Fibroblast of mammary gland (primary cell): ENCODE data around the gene TIRAP.

Source experiments
- DNase-seq: peaks from one replicate; pipeline ENCODE4 v3.0.0-alpha.2; 2010; ENCODE audit warnings: low read depth
- H3K4me3 ChIP-seq: 2 replicates; pipeline ENCODE4 v1.5.1; 2011; ENCODE audit warnings: low read depth, mild to moderate bottlenecking, low read length, moderate library complexity; ENCODE audit not compliant: control insufficient read depth
- TF ChIP-seq, protein P1 (sequence below): conservative IDR thresholded peaks from 2 replicates; pipeline ENCODE4 v1.5.1; 2011; ENCODE audit warnings: low read depth, low read length, inconsistent platforms; ENCODE audit not compliant: control insufficient read depth, insufficient read depth

TIRAP gene

DNA sequence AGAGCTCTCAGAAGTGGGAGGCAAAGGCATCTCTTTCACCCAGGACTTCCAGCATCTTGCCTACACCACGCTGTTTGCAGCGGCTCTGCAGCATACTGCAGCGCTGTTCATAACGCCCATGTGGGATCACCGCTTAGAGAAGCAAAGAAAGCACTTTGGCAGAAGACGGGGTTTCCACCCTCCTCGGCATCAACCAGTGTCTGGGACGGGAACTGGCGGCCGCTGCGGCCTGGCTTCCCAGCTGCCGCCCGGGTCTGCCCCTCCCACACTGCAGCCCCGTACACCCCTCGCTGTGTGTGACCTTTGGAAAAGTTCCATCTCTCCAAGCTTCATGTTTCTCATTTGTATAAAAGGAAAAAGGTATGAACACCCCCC lies 545 bp upstream of the TIRAP start:
- DNase-seq, result peak; percentile 44
- TF ChIP-seq, protein P1, sequence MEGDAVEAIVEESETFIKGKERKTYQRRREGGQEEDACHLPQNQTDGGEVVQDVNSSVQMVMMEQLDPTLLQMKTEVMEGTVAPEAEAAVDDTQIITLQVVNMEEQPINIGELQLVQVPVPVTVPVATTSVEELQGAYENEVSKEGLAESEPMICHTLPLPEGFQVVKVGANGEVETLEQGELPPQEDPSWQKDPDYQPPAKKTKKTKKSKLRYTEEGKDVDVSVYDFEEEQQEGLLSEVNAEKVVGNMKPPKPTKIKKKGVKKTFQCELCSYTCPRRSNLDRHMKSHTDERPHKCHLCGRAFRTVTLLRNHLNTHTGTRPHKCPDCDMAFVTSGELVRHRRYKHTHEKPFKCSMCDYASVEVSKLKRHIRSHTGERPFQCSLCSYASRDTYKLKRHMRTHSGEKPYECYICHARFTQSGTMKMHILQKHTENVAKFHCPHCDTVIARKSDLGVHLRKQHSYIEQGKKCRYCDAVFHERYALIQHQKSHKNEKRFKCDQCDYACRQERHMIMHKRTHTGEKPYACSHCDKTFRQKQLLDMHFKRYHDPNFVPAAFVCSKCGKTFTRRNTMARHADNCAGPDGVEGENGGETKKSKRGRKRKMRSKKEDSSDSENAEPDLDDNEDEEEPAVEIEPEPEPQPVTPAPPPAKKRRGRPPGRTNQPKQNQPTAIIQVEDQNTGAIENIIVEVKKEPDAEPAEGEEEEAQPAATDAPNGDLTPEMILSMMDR, result no peak
- H3K4me3 ChIP-seq, result peak overlapping the region; percentile 72

DNA sequence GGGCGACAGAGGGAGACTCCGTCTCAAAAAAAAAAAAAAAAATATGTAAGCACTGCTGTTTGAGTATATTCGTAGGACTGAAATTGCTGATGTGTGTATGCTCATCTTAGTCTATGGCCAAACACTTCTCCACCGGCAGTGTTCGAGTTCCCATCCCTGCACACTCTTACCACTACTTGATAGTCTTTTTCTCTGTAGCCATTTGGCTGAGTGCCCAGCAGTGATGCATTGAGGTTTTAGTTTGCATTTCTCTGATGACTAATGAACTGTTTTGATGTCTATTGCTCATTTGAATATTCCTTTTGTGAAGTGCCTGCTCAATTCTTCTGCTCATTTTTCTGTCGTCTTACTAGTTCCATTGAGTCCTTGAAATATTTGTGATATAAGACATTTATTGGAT lies 1.9 kb downstream of the TIRAP start:
- DNase-seq, result peak; percentile 97
- H3K4me3 ChIP-seq, result no peak overlapping the region
- TF ChIP-seq, protein P1, result no peak

DNA sequence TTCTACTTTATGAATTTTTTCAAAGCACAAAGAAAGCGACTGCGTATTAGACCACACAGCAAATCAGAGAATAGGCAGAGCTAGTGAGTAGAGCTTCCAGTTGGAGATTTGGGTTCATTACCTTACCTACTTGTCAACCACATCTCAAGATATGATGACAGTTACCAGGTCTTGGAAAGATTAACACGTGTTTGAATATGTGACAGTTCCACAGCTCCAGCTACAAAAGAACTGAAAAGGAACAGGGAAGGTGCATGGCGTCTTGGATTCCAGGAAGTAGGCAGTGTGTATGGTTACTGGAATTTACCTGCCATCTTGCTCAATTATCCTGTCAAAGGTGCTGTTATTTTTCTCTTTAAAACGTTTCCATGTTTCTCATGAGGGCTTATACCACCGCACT lies 5.3 kb downstream of the TIRAP start:
- DNase-seq, result no peak
- TF ChIP-seq, protein P1, result no peak
- H3K4me3 ChIP-seq, result no peak overlapping the region

DNA sequence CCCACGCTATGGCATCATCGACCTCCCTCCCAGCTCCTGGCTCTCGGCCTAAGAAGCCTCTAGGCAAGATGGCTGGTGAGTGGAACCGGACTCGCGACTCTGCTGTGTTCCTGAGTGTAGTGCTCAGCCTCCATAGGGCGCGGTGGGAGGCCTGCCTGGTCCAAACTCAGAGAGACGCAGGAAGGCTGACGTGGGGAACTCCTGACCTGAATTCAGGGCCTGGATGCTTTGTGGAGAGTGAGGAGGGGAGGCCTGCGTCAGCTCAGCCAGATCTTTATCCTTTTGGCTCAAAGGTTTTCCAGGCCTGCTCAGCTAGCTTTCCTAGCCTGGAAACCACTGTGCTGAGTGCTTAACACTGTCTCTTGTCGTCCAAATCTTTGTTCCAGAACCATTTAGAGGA lies 8.0 kb downstream of the TIRAP start:
- TF ChIP-seq, protein P1, result no peak
- no peak overlapping the region for H3K4me3 ChIP-seq
- DNase-seq, result no peak

DNA sequence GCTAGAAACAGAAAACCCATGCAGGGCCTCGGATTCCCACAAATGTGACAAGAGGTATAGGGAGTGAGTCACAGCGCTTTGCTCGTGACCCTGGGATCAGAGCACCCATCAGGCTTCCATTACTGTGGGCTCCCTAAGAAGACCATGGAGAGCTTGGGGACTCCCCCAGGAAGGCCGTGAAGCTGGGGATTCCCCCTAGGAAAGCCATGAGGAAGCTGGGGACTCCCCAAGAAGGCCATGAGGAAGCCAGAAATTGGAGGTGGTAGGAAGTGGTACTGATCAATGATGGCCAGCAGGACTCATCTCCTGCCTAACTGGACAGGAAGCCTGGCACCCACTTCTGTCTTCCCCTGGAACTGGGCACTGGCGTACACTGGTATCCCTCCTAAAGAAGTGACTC lies 10.8 kb downstream of the TIRAP start:
- no peak overlapping the region for H3K4me3 ChIP-seq
- DNase-seq, result no peak
- TF ChIP-seq, protein P1, result no peak

DNA sequence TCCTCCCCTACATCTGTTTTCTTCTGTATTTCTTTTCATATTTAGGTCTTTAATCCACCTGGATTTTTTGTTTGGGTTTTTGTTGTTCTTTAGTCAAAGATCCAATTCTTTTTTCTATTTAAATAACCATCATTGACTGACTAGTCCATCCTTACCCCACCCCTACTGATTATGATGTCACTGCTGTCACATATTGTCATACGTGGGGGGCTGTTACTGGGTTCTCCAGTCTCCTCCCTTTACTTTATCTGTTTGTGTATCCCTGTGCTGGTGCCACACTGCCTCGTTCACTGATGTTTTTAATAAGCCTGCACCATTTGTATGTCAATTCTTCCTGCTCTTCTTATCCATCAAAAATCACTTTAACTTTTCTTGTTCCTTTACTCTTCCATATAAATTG lies 14.1 kb downstream of the TIRAP start:
- TF ChIP-seq, protein P1, result no peak
- no peak overlapping the region for H3K4me3 ChIP-seq
- DNase-seq, result no peak
